ENCODE results near the gene LFNG.
"Not testable (repeated sequence)": the region's sequence is repeated elsewhere in the genome, so short reads cannot be mapped to it uniquely, and the experiment has no call there.

LFNG gene

GRCh38 chr7:2553831-2554581 lies 34.4 kb downstream of the LFNG start:
- no peak for DNase-seq

GRCh38 chr7:2554661-2555111 lies 35.1 kb downstream of the LFNG start:
- DNase-seq, result no peak

GRCh38 chr7:2555121-2556052 lies 35.8 kb downstream of the LFNG start, which contains the start of gene BRAT1:
Gene BRAT1, minus strand, starts transcription at chr7:2555524. Its CDS starts 1,093 bp downstream, at chr7:2554431.
- DNase-seq, result peak; percentile 92 to 95

- DNase-seq, result peak; percentile 91 to 92
Measured at GRCh38 chr7:2558629-2559282, 39.2 kb downstream of the LFNG start, which contains the start of gene IQCE. Gene IQCE, plus strand, starts transcription at chr7:2558979. Its CDS starts 203 bp downstream, at chr7:2559182.

- peak in 1 of 2 donors; percentile 31 for DNase-seq
Measured at GRCh38 chr7:2559283-2559950, 39.8 kb downstream of the LFNG start.

- not testable (repeated sequence) for DNase-seq
Measured at GRCh38 chr7:2563955-2564354, 44.4 kb downstream of the LFNG start.

- no peak for DNase-seq
Measured at GRCh38 chr7:2564970-2565540, 45.5 kb downstream of the LFNG start.

- no peak for DNase-seq
Measured at GRCh38 chr7:2566348-2566889, 46.8 kb downstream of the LFNG start.

- DNase-seq, result peak in 1 of 2 donors; percentile 31
Measured at GRCh38 chr7:2566890-2567678, 47.5 kb downstream of the LFNG start.

- no peak for DNase-seq
Measured at GRCh38 chr7:2567679-2568278, 48.2 kb downstream of the LFNG start.

GRCh38 chr7:2568521-2569223 lies 49.1 kb downstream of the LFNG start:
- no peak for DNase-seq

- DNase-seq, result no peak
Measured at GRCh38 chr7:2569421-2569820, 49.8 kb downstream of the LFNG start.

- no peak for DNase-seq
Measured at GRCh38 chr7:2570021-2570420, 50.4 kb downstream of the LFNG start.

GRCh38 chr7:2571409-2571808 lies 51.8 kb downstream of the LFNG start:
- no peak for DNase-seq

GRCh38 chr7:2572101-2572842 lies 52.7 kb downstream of the LFNG start:
- no peak for DNase-seq

GRCh38 chr7:2573761-2574160 lies 54.2 kb downstream of the LFNG start:
- DNase-seq, result no peak

- DNase-seq, result no peak
Measured at GRCh38 chr7:2575046-2575732, 55.6 kb downstream of the LFNG start.

- no peak for DNase-seq
Measured at GRCh38 chr7:2575733-2576340, 56.3 kb downstream of the LFNG start.
